Heart left ventricle (tissue), 13 donors: Measurements from ENCODE around the gene FIG4.

ENCODE experiments used
- CTCF ChIP-seq, 12 donors: fragments of 200-600 bp; sonication (generic) in 4 of 12; IDR thresholded peaks; one replicate each; pipeline versions ENCODE4 v1.5.0 to v1.8.0; 2018 to 2022; ENCODE audit warnings: antibody characterized with exemption in 12 of 12, mild to moderate bottlenecking in 5 of 12
- POLR2A ChIP-seq, 2 donors: fragments of 450-650 bp; IDR thresholded peaks; one replicate each; pipeline ENCODE4 v1.6.1; 2017; ENCODE audit warnings: antibody characterized with exemption in 2 of 2, mild to moderate bottlenecking in 2 of 2, moderate library complexity in 2 of 2
- donor health status: ischemic (EF 13 %, LVEDD 7.1; RV severe dilation, severe dysfunction).
- donor health status: DM: no; HTN: yes; CAD: no.
- donor health status: DM: no; HTN: no; CAD: no.
- donor health status: ischemic (EF 25% LVEDD 6.9; RV normal size, moderate dysfunction).
- donor health status: ischemic (EF 25% LVEDD 5.7; RV mildly dilated, moderate dysfunction).
- donor health status: ischemic (EF 35%, LVEDD 5.7; RV mildly dilated, moderate dysfunction).
- donor health status: nonischemic (EF 11% LVEDD 7.7; RV severe dilation, severe dysfunction).
- donor health status: DM: yes; HTN: yes; CAD: no.
- donor health status: PGD.
- donor health status: ischemic (EF 29% LVEDD 5.4; RV normal size, mild dysfunction).
- donor health status: nonischemic (EF 23%, LVEDD 6.1; RV moderate dilation, normal function).

- TF ChIP-seq CTCF (IDR thresholded peaks at IDR 0.05) (no peak), POLR2A (IDR thresholded peaks at IDR 0.05) (no peak)
These were observed 99.0 kb downstream of the FIG4 start for GRCh38 chr6:109790131-109790530.
